Measurements from ENCODE around the gene CREBBP. TPM values are rescaled to one million over a fixed set of nuclear protein-coding genes. Genes with fewer than 3 reads are reported as not detected.

The CREBBP gene
- total RNA-seq, 1 donor from 2014 or later = 53.0 TPM

GRCh38 chr16:3832668-3833067, 47.8 kb downstream of the CREBBP start:
- TF ChIP-seq CTCF (IDR thresholded peaks at IDR 0.05; ENCODE audit: insufficient read depth, low read depth, low read length) (no peak), EZH2 (IDR thresholded peaks at IDR 0.05; ENCODE audit: insufficient read depth, low read length) (no peak)
- no peak overlapping the region for H3K9ac ChIP-seq (ENCODE audit: low read length)
- H3K36me3 Mint-ChIP-seq (ENCODE audit: low read depth, unreplicated experiment) = peaks cover 3% of the 10 kb centered on the region
- no peaks in the 10 kb centered on the region for H3K4me1 ChIP-seq (ENCODE audit: insufficient read depth, low read length)
- H3K9me3 Mint-ChIP-seq (ENCODE audit: unreplicated experiment) = peaks cover 6% of the 10 kb centered on the region
- FAIRE-seq = no peak
- no peak overlapping the region for H3K4me2 ChIP-seq (ENCODE audit: low read length)
- no peak overlapping the region for H3K4me3 ChIP-seq (ENCODE audit: insufficient read depth, low read depth, low read length)
- H2AFZ ChIP-seq (ENCODE audit: low read depth, low read length) = no peak overlapping the region
- H3K27me3 ChIP-seq (ENCODE audit: insufficient read depth, low read length) = no peaks in the 10 kb centered on the region
- no peaks in the 10 kb centered on the region for H3K9me3 ChIP-seq (ENCODE audit: insufficient read depth, low read depth, low read length)
- peaks cover 95% of the 10 kb centered on the region for H4K20me1 ChIP-seq (ENCODE audit: insufficient read depth, low read length)
- no peak overlapping the region for H3K27ac ChIP-seq (ENCODE audit: low read depth, low read length)
- H3K79me2 ChIP-seq (ENCODE audit: insufficient read depth, low read length) = peaks cover 96% of the 10 kb centered on the region
- DNase-seq (ENCODE audit: low read depth) = no peak
- H3K4me1 Mint-ChIP-seq (ENCODE audit: low read depth, unreplicated experiment) = peaks cover 16% of the 10 kb centered on the region
- H3K27ac Mint-ChIP-seq (ENCODE audit: unreplicated experiment) = no peak overlapping the region
- no peaks in the 10 kb centered on the region for H3K27me3 Mint-ChIP-seq (ENCODE audit: low read depth, unreplicated experiment)
- no peak overlapping the region for H3K4me3 Mint-ChIP-seq (ENCODE audit: unreplicated experiment)
- no peaks in the 10 kb centered on the region for H3K36me3 ChIP-seq (ENCODE audit: insufficient read depth, low read length)

- H3K27ac ChIP-seq (ENCODE audit: low read depth, low read length) = no peak overlapping the region
- H3K27me3 ChIP-seq (ENCODE audit: insufficient read depth, low read length) = no peaks in the 10 kb centered on the region
- DNase-seq (ENCODE audit: low read depth) (no peak), FAIRE-seq (no peak)
- peaks cover 97% of the 10 kb centered on the region for H3K79me2 ChIP-seq (ENCODE audit: insufficient read depth, low read length)
- no peak overlapping the region for H3K4me3 Mint-ChIP-seq (ENCODE audit: unreplicated experiment)
- H2AFZ ChIP-seq (ENCODE audit: low read depth, low read length) = no peak overlapping the region
- H3K4me2 ChIP-seq (ENCODE audit: low read length) = no peak overlapping the region
- H3K27ac Mint-ChIP-seq (ENCODE audit: unreplicated experiment) = peak overlapping the region; percentile 29
- H3K9me3 ChIP-seq (ENCODE audit: insufficient read depth, low read depth, low read length) = no peaks in the 10 kb centered on the region
- H4K20me1 ChIP-seq (ENCODE audit: insufficient read depth, low read length) = peaks cover 95% of the 10 kb centered on the region
- H3K4me1 Mint-ChIP-seq (ENCODE audit: low read depth, unreplicated experiment) = peaks cover 16% of the 10 kb centered on the region
- no peaks in the 10 kb centered on the region for H3K36me3 ChIP-seq (ENCODE audit: insufficient read depth, low read length)
- H3K4me3 ChIP-seq (ENCODE audit: insufficient read depth, low read depth, low read length) = no peak overlapping the region
- no peaks in the 10 kb centered on the region for H3K4me1 ChIP-seq (ENCODE audit: insufficient read depth, low read length)
- peaks cover 6% of the 10 kb centered on the region for H3K9me3 Mint-ChIP-seq (ENCODE audit: unreplicated experiment)
- no peak for TF ChIP-seq CTCF (IDR thresholded peaks at IDR 0.05; ENCODE audit: insufficient read depth, low read depth, low read length)
- no peak for TF ChIP-seq EZH2 (IDR thresholded peaks at IDR 0.05; ENCODE audit: insufficient read depth, low read length)
- H3K9ac ChIP-seq (ENCODE audit: low read length) = no peak overlapping the region
- H3K27me3 Mint-ChIP-seq (ENCODE audit: low read depth, unreplicated experiment) = no peaks in the 10 kb centered on the region
- H3K36me3 Mint-ChIP-seq (ENCODE audit: low read depth, unreplicated experiment) = peaks cover 6% of the 10 kb centered on the region
Observed at GRCh38 chr16:3830625-3831254, 49.8 kb downstream of the CREBBP start.

Measured in astrocyte (in vitro differentiated cells and primary cell).